Calu3 (cell line): Measurements from ENCODE around the gene HK1. TPM values are rescaled to one million over a fixed set of nuclear protein-coding genes. Genes with fewer than 3 reads are reported as not detected.

Experiments used
- BruUV-seq: library from RNA; stranded (reverse); fragments of 400-500 nt; replicated peaks from 2 replicates; lab custom pipeline; 2021; lab: Mats Ljungman, UMichigan
- CTCF ChIA-PET: fragments of 300-600 bp; sonication (Branson Sonifier 250); formaldehyde crosslinking; loops from one replicate; lab custom pipeline; 2022; ENCODE audit warnings: antibody characterized with exemption; lab: Charles Lee
- DNase-seq: peaks from one replicate; pipeline ENCODE4 v3.0.0; 2022
- H3K27ac Mint-ChIP-seq: one replicate; pipeline ENCODE4 v1.8.0; 2022; ENCODE audit warnings: mixed read lengths; ENCODE audit not compliant: unreplicated experiment
- H3K27me3 Mint-ChIP-seq: one replicate; pipeline ENCODE4 v1.8.0; 2022; ENCODE audit warnings: mixed read lengths; ENCODE audit not compliant: unreplicated experiment
- H3K36me3 Mint-ChIP-seq: one replicate; pipeline ENCODE4 v1.8.0; 2022; ENCODE audit warnings: mild to moderate bottlenecking, moderate library complexity, mixed read lengths; ENCODE audit not compliant: insufficient read depth, unreplicated experiment
- H3K4me1 Mint-ChIP-seq: one replicate; pipeline ENCODE4 v1.8.0; 2022; ENCODE audit warnings: mild to moderate bottlenecking, low read depth, mixed read lengths; ENCODE audit not compliant: unreplicated experiment
- H3K4me3 Mint-ChIP-seq: one replicate; pipeline ENCODE4 v1.8.0; 2022; ENCODE audit warnings: mild to moderate bottlenecking, low read depth, moderate library complexity, mixed read lengths; ENCODE audit not compliant: unreplicated experiment
- H3K9me3 Mint-ChIP-seq: one replicate; pipeline ENCODE4 v1.8.0; 2022; ENCODE audit warnings: low read depth, mixed read lengths; ENCODE audit not compliant: unreplicated experiment
- intact Hi-C: fragments of 100-400 bp; cut with micrococcal nuclease; formaldehyde crosslinking; loops from one replicate; pipeline ENCODE4 v1.10.0; 2022; ENCODE audit not compliant: unreplicated experiment
- total RNA-seq: library from RNA; stranded (reverse); gene quantifications from 2 replicates; pipeline ENCODE4 v1.2.3, GENCODE V29; 2022
- TF ChIP-seq, protein P1 (sequence below): fragments of 200-600 bp; IDR thresholded peaks from one replicate; pipeline ENCODE4 v1.8.0; 2022; ENCODE audit warnings: antibody characterized with exemption; ENCODE audit not compliant: unreplicated experiment

Gene HK1
- total RNA-seq, 1 experiment from 2014 or later, result 58.8 TPM

DNA sequence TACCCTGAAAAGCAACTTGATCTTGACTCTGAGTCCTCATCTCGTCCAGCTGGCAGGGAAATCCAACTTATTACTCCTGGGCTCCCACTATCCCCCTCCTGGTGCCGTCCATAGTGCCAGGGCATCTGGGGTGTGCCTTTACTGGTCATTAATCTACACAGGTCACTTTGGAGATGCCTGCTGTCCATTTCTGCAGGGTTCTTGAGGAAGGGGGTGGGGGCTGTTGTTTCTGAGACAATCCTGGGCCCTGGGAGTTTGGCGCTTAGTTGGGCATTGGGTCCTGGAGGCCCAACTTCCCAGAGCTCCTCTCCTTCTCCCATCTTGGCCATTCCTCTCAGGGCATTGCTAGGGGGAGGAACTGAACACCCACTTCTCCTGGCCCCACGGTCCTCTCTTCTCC is 144.4 kb downstream of the HK1 start:
- BruUV-seq, result no TSS peak
- TF ChIP-seq, protein P1, sequence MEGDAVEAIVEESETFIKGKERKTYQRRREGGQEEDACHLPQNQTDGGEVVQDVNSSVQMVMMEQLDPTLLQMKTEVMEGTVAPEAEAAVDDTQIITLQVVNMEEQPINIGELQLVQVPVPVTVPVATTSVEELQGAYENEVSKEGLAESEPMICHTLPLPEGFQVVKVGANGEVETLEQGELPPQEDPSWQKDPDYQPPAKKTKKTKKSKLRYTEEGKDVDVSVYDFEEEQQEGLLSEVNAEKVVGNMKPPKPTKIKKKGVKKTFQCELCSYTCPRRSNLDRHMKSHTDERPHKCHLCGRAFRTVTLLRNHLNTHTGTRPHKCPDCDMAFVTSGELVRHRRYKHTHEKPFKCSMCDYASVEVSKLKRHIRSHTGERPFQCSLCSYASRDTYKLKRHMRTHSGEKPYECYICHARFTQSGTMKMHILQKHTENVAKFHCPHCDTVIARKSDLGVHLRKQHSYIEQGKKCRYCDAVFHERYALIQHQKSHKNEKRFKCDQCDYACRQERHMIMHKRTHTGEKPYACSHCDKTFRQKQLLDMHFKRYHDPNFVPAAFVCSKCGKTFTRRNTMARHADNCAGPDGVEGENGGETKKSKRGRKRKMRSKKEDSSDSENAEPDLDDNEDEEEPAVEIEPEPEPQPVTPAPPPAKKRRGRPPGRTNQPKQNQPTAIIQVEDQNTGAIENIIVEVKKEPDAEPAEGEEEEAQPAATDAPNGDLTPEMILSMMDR, result no peak
- no peaks in the 10 kb centered on the region for H3K9me3 Mint-ChIP-seq
- DNase-seq, result no peak
- CTCF ChIA-PET, result interaction anchor here (3.6 kb wide), 1 partner anchor 15 kb away, joined by 42 read pairs; no protein-coding TSS in a partner anchor
- H3K4me3 Mint-ChIP-seq, result no peak overlapping the region
- H3K27me3 Mint-ChIP-seq, result no peaks in the 10 kb centered on the region
- peaks cover 56% of the 10 kb centered on the region for H3K4me1 Mint-ChIP-seq
- H3K36me3 Mint-ChIP-seq, result peaks cover 9% of the 10 kb centered on the region
- intact Hi-C loops, result no loop called here
- no peak overlapping the region for H3K27ac Mint-ChIP-seq

DNA sequence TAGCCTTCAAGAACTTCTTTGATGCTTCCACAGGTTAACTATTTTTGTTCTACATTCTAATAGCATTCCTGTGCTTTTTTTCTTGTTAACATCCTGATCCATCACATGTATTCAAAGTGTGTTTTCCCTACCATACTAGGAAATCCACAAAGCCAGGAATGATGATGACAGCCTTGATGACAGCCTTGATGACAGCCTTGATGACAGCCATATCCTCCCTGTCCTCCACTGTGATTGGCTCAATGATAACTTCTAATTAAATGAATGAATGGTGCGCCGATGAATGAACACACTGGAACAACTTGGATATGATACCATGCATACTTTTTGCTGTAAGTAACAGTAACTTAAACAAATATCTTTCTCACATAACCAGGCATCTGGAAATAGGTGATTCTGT is 146.7 kb downstream of the HK1 start:
- BruUV-seq, result no TSS peak
- CTCF ChIA-PET, result interaction anchor here (1.3 to 4.7 kb wide), 6 partner anchors 9 to 211 kb away, joined by 4 to 42 read pairs (median 10); no protein-coding TSS in a partner anchor
- H3K4me1 Mint-ChIP-seq, result peaks cover 50% of the 10 kb centered on the region
- H3K4me3 Mint-ChIP-seq, result no peak overlapping the region
- no peaks in the 10 kb centered on the region for H3K27me3 Mint-ChIP-seq
- peak overlapping the region; percentile 82 for H3K27ac Mint-ChIP-seq
- H3K9me3 Mint-ChIP-seq, result no peaks in the 10 kb centered on the region
- no peak for DNase-seq
- peaks cover 9% of the 10 kb centered on the region for H3K36me3 Mint-ChIP-seq
- TF ChIP-seq, protein P1, result no peak
- intact Hi-C loops, result loop anchor here (2.0 kb wide), 3 partner anchors 14 to 34 kb away; no protein-coding TSS in a partner anchor

DNA sequence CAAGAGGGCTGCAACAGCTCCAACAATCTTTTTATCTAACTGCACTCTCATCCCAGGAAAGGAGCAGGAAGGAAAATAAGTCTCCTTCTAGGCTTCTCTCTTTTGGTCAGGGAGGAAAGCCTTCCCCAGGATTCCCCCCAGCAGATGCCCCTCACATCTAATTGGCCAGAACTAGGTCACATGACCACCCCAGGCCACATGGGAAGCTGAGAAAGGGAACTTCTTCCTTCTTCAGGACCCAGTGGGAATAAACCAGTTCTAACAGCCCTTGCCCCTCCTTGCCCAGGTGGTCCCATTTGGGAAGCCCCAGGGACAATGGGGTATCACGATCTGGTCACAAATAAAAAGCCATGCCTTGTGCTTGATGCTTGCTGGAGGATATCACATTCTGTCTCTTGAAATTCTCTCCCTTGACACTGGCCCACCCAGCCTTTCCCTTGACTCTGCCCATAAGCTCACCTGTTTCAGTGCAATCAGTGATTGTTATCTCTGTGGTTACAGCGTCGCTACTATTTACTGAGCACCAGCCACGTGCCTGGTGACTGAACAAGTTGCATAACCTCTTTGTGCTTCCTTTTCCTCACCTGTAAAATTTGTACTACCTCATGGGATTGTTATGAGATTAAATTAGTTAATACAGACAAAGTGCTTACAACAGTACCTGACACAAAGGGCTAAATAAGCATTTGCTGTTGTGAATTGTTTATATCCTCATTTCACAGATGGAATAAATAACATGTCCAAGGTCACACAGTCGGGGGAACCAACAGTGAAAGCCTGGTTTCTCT is 147.4 kb downstream of the HK1 start:
- Mint-ChIP-seq H3K27me3 (no peaks in the 10 kb centered on the region), H3K9me3 (no peaks in the 10 kb centered on the region), H3K4me1 (peaks cover 50% of the 10 kb centered on the region), H3K27ac (peak overlapping the region; percentile 82), H3K4me3 (no peak overlapping the region), H3K36me3 (peaks cover 9% of the 10 kb centered on the region)
- CTCF ChIA-PET, result interaction anchor here (0.6 to 4.7 kb wide), 13 partner anchors 8 to 293 kb away, joined by 3 to 42 read pairs (median 5); partner anchors contain the start of gene TSPAN15
- TF ChIP-seq, protein P1, result no peak
- BruUV-seq, result no TSS peak
- intact Hi-C loops, result loop anchor here (1.0 to 2.0 kb wide), 5 partner anchors 13 to 212 kb away; no protein-coding TSS in a partner anchor
- DNase-seq, result peak; percentile 75

DNA sequence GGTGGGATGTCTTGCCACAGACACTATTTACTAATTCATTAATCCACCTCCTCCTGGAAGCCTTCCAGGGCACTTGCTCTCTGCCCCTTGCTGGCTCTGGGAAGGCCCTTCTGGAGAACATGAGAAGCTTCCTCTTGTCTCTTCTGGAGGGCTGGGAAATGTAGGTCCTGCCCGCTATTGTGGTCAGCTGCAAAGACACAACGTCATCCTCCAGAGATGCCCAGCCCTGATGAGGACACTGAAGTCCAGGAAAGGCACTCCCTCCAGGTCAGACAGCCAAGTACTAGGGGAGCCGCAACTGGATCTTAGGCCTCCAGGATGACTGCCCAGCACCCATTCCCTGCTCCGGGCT is 148.1 kb downstream of the HK1 start:
- no peaks in the 10 kb centered on the region for H3K27me3 Mint-ChIP-seq

More for the DNA sequence above, 148.1 kb downstream of the HK1 start:
- CTCF ChIA-PET, result interaction anchor here (0.7 to 4.7 kb wide), 10 partner anchors 13 to 292 kb away, joined by 3 to 42 read pairs (median 6); partner anchors contain the start of gene TSPAN15
- Mint-ChIP-seq H3K4me1 (peaks cover 50% of the 10 kb centered on the region), H3K36me3 (peaks cover 9% of the 10 kb centered on the region), H3K27ac (peak overlapping the region; percentile 82), H3K4me3 (no peak overlapping the region), H3K9me3 (no peaks in the 10 kb centered on the region)
- TF ChIP-seq, protein P1, result no peak
- intact Hi-C loops, result loop anchor here (1.0 to 2.0 kb wide), 2 partner anchors 20 to 211 kb away; no protein-coding TSS in a partner anchor
- DNase-seq, result no peak
- BruUV-seq, result no TSS peak
